Measurements from ENCODE around the gene CDKN1A.
"Not testable (repeated sequence)": the region's sequence is repeated elsewhere in the genome, so short reads cannot be mapped to it uniquely, and the experiment has no call there.

Gene CDKN1A

DNA sequence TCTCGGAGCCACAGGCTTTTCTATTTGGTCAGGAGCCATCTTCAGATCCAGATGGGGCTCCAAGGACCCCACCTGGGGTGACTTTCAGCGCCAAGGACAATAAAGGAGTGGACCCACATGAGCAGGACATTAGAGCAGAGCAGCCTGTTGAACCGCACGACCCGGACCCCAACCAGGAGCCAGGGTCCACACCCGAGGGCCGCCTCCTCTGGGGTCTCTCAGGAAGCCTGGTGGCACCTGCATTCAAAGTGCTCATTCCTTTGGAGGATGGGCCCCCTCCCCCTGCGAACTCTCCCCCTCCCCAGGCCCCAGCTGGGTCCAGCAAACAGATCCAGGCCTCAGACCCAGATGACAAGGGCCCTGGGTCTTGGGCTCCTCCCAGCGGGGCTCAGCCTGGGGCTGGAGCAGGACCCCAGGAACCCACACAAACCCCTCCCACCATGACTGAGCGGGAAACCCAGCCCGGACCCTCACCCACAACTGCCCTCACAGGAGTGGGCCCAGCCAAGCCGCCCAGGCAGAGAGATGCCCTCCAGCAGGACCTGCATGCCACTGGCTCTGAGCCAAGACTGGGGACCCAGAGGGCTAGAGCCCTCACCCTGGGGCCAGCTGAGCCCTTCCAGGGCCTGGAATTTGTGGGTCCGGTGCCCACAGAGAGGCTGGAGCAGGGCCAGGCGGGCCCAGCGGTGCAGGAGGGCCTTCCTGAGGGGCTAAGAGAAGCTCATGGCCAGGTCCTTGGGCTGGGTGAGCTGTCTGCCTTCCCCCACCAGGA lies 43.0 kb downstream of the CDKN1A start:
- no peak for DNase-seq (ENCODE audit: low read depth)

DNA sequence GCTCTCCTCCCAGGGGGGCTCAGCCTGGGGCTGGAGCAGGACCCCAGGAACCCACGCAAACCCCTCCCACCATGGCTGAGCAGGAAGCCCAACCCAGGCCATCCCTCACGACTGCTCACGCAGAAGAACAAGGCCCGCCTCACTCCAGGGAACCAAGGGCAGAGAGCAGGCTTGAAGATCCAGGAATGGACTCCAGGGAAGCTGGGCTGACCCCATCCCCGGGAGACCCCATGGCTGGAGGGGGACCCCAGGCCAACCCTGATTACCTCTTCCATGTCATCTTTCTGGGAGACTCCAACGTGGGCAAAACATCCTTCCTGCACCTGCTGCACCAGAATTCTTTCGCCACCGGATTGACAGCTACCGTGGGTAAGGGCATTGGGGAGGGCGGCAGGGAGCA lies 43.9 kb downstream of the CDKN1A start:
- DNase-seq (ENCODE audit: low read depth) = no peak

DNA sequence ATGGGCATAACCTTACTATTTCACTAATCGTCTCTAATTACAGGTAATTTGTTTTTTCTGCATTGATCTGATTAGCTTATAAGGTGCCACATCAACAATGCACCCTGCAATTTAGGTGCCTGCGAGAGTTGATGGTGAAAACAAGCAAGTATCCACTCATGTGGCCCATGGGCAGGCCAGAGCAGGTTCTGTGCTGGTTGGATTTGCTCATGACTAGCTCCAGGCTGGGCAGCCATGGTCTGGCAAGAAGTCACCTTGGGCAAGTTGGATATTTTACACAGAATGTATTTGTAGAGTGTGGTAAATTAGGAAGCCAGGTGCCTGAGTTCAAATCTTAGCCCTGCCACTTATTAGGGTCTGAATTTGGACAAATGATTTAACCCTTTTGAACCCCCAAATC lies 44.4 kb downstream of the CDKN1A start:
- no peak for DNase-seq (ENCODE audit: low read depth)

DNA sequence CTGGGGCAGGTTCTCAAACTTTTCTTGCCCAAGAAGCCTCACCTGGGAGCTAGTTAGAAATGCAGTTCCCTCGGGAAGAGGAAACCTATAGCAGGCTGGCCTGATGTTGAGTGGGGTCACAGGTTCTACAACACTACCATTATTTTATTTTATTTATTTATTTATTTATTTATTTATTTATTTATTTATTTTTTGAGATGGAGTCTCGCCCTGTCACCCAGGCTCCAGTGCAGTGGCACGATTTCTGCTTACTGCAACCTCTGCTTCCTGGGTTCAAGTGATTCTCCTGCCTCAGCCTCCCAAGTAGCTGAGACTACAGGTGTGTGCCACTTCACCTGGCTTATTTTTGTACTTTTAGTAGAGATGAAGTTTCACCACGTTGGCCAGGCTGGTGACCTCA lies 45.5 kb downstream of the CDKN1A start:
- not testable (repeated sequence) for DNase-seq (ENCODE audit: low read depth)

DNA sequence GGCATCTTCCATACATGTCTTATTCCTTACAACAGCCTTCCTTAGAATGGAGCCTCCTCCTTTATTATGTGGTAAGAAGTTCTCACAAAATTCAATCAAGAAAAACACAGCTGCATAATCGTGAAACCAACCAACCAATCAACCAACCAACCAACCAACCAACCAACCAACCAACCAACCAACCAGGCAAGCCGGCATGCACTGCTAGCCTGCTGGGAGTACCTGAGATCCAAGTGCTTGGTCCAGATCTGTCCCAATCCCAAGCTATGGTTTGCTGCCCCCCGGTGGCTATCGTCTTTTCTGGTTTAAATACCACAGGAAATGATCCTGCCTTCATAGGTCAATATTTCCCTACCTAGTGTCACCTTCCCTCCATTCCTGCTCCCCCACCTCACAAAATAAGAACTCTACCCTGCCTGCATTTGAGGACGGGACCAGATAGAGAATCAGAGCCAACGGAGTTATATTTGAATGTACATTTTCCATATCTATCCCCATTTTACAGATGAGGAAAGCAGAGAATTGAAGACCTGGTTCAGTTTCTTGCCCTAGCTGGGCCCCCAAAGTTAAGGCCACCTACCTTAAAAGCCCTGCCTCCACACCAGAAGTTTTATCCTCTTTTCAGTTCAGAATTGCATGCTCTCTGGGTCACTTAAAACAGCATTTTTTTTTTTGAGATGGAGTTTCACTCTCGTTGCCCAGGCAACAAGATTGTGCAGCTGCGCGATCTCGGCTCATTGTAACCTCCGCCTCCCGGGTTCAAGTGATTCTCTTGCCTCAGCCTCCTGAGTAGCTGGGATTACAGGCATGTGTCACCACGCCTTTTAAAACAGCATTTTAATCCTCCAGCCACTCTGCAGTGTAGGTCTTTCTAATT lies 46.2 kb downstream of the CDKN1A start:
- DNase-seq (ENCODE audit: low read depth) = no peak

DNA sequence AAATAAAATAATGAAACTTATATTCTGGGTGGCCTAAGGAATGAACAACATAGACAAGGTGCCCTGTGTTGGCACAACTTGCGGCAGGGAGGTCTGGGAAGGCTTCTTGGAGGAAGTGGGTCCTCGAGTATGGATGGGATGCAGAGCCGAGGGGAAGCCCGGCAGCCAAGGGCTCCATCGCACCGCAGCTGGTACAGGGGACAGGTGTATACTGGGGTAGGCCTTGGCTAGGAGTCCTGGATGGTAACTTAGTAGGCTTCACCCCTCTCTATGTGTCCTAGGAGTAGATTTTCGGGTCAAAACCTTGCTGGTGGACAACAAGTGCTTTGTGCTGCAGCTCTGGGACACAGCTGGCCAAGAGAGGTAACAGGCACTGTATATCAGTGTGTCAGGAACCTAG lies 47.1 kb downstream of the CDKN1A start:
- no peak for DNase-seq (ENCODE audit: low read depth)

- DNase-seq (ENCODE audit: low read depth) = no peak
Observed at GRCh38 chr6:36727505-36728021, 49.0 kb downstream of the CDKN1A start.

- no peak for DNase-seq (ENCODE audit: low read depth)
Observed at GRCh38 chr6:36728289-36729160, 50.0 kb downstream of the CDKN1A start.

DNA sequence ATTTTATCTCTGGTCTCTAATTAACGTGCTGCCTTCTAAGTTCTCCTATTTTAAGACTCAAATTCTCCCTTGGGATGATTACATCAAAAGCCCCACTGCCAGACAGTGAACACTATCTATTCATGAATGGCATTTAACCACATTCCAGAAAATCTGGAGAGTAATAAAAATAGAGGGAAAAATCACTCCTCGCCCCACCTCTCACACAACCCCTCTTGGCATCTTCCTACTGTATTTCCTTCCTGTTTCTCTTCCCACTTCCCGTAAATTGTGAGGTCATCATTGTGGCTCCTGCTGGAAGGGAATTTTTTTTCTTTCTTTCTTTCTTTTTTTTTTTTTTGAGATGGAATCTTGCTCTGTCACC lies 50.6 kb downstream of the CDKN1A start:
- DNase-seq (ENCODE audit: low read depth) = no peak

DNA sequence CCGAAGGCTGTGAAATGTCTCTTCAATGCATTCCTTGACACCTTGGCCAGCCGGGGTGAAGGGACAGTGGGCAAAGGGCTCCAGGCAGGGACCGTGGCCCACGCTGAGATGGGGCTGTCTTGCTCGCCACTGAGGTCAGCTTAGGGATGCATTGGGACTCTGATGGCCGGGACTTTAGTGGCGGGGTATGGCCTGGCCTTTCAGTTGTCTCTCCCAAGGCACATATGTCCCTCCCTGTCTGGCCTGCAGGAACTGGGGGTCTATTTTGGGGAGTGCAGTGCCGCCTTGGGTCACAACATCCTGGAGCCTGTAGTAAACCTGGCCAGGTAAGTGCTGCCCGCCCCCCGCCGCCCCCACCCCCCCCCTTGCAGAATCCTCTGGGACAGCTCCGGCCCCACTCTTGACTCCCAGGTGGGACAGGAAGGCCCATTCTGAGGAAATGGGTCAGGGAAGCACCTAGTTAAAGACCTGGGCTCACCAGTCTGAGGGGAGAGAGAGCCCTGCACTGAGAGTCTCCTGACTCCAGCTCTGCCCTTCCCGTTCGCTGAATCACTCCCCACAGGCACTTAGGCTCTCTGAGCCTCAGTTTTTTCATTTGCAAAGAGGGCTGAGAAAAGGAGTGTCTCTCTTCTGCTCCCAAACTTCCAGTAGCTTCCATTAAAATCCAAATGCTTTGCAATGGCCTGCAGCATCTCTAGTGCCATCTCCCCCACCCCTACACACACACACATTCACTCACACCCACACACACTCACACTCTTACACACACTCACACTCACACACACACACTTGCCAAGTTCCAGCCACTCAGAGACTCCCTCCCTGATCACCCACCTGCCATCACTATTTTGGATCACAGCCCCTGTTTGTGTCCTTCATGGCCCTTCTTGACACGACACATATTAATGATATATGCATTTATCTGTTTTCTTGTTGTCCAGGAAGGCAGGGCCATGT lies 52.2 kb downstream of the CDKN1A start:
- DNase-seq (ENCODE audit: low read depth) = no peak

GRCh38 chr6:36731622-36732310 lies 53.3 kb downstream of the CDKN1A start:
- no peak for DNase-seq (ENCODE audit: low read depth)

DNA sequence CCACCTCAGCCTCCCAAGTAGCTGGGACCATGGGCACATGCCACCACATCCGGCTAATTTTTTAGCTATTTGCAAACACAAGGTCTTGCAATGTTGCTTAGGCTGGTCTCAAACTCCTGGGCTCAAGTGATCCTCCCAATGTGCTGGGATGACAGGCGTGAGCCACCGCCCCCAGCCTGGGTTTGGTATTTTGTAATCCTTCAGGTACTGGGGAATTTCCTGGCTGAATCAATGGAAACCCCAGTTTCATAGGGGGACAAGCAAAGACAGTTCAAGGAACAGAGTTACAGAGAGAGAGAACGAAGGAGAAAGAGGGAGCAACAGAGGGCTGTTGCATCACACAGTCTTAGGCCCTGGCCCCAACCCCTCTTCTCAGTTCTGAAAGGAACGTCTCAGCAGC lies 54.8 kb downstream of the CDKN1A start:
- DNase-seq (ENCODE audit: low read depth) = no peak

DNA sequence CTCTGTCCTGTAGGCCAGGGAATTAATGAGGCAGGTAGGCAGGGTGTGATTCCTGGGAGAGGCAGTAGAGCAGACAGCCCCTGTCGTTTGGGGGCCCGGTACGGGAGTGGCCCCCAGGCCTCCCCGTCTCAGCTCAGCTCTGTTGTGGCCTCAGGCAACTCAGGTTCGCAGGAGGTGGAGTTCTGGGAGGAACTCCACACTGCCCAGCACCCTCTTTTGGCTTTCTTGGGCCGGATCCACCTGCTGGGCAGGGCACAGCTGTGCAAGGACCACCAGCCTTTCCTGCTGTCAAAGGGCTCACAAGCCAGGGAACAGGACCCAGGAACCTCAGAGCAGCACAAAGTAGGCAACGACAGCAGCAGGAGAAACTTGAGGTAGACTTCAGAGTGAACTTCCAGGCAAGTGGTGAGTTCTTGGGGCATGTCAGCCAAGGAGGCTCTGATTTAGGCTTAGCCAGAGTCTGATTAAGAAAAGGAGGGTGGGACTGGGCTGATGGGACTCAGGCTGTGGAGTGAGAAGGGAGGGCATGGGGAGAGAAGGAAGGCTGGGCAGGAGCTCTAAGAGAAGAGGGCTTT lies 56.1 kb downstream of the CDKN1A start:
- DNase-seq (ENCODE audit: low read depth) = no peak

DNA sequence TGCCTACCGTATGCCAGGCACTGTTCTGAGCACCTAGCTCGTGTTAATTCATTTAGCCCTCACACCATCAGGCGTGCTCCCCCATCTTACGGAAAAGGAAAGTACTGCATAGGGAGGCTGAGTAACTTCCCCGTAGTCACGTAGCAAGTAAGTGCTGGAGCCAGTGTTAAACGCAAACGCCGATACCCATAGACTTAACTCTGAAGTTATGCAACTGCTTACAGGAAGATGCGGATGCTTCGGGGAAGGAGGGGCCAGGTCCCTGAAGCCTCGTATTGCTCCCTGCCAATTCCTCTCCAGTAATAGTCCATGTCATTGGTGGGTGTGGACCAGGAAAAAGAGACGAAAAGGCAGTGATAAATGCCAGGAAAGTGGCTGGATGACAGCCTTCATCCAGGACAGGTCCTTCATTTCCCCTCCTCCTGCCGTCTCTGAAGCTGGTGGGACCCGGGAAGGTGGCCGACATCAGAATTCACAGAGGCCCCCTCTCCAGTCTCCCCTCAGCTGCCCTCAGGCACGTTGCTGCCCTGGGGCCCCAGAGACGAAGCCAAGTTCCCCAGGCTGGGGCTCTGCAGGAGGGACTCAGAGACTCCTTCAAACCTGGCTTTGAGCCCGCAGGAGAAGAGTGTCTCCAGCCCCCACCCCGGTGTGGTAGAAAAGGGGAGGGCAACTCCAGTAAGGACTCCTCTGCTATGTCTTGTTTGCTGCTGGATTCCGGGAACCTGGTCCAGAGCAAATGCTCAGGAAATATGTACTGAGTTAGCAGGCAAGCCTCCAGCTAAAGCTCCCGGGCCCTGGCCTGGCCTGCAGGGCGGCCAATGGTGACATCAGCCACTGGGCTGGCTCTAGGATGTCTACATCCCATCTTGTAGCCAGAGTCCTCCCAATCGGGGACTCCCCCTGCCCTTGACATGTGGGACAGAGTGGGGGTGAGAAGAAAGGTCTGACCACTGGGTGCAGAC lies 56.9 kb downstream of the CDKN1A start:
- DNase-seq (ENCODE audit: low read depth) = no peak

Data from activated T-helper 1 cell treated with Interleukin-2 at 50 U/mL for 16 hours (primary cell).